CD4-positive, alpha-beta T cell (primary cell): ENCODE measurements around the gene TTBK1. TPM values are rescaled to one million over a fixed set of nuclear protein-coding genes. Genes with fewer than 3 reads are reported as not detected.

Source experiments
- ATAC-seq: fragments of 200-7000 bp; cut with Tn5 transposase; one replicate; pipeline ENCODE4 v1.10.0; 2022; ENCODE audit warnings: mild to moderate bottlenecking; ENCODE audit not compliant: poor library complexity
- CTCF ChIA-PET: fragments of 350-600 bp; sonication (Branson Sonifier 250); formaldehyde crosslinking; loops from one replicate; lab custom pipeline; 2021; ENCODE audit warnings: antibody characterized with exemption, inconsistent platforms; lab: Charles Lee
- POLR2A ChIA-PET: fragments of 350-600 bp; sonication (Branson Sonifier 250); formaldehyde crosslinking; loops from one replicate; lab custom pipeline; 2021; ENCODE audit warnings: antibody characterized with exemption, inconsistent platforms; lab: Charles Lee
- DNase-seq, 14 experiments: peaks; one replicate each; pipeline ENCODE4 v3.0.0-alpha.2; 2013 to 2020; ENCODE audit warnings: mixed read lengths in 2 of 14
- H3K27ac ChIP-seq, 2 donors: one replicate each; pipeline versions ENCODE4 v1.5.1 to v1.7.0; 2013; ENCODE audit warnings: low read length in 2 of 2, low read depth in 1 of 2, mild to moderate bottlenecking in 1 of 2
- H3K27me3 ChIP-seq, 2 experiments: 1 replicate in 1 of 2; 2 replicates in 1 of 2; pipeline versions ENCODE4 v1.6.1 to v1.7.0; 2013; ENCODE audit warnings: low read length in 2 of 2, control low read depth in 1 of 2, mild to moderate bottlenecking in 1 of 2, moderate library complexity in 1 of 2; ENCODE audit not compliant: insufficient read depth in 2 of 2, control insufficient read depth in 1 of 2
- H3K36me3 ChIP-seq: one replicate; pipeline ENCODE4 v1.6.1; 2013; ENCODE audit warnings: low read length, control low read depth; ENCODE audit not compliant: insufficient read depth
- H3K4me1 ChIP-seq: one replicate; pipeline ENCODE4 v1.6.1; 2013; ENCODE audit warnings: low read length, control low read depth; ENCODE audit not compliant: insufficient read depth
- H3K4me3 ChIP-seq: one replicate; pipeline ENCODE4 v1.5.1; 2013; ENCODE audit warnings: mild to moderate bottlenecking, low read length, moderate library complexity
- H3K9me3 ChIP-seq, 2 experiments: 1 replicate in 1 of 2; 2 replicates in 1 of 2; pipeline versions ENCODE4 v1.6.1 to v1.7.0; 2013; ENCODE audit warnings: low read length in 2 of 2, mild to moderate bottlenecking in 2 of 2, control low read depth in 1 of 2, moderate library complexity in 1 of 2; ENCODE audit not compliant: control insufficient read depth in 1 of 2, insufficient read depth in 1 of 2
- H3K27ac Mint-ChIP-seq: one replicate; pipeline ENCODE4 v1.8.0; 2020; ENCODE audit warnings: mixed read lengths
- H3K27me3 Mint-ChIP-seq: one replicate; pipeline ENCODE4 v1.8.0; 2021; ENCODE audit warnings: mixed read lengths
- H3K36me3 Mint-ChIP-seq: one replicate; pipeline ENCODE4 v1.8.0; 2021; ENCODE audit warnings: low read depth, mixed read lengths
- H3K4me1 Mint-ChIP-seq: one replicate; pipeline ENCODE4 v1.8.0; 2021; ENCODE audit warnings: low read depth, mixed read lengths
- H3K4me3 Mint-ChIP-seq: one replicate; pipeline ENCODE4 v1.8.0; 2020; ENCODE audit warnings: mild to moderate bottlenecking, mixed read lengths
- H3K9me3 Mint-ChIP-seq: one replicate; pipeline ENCODE4 v1.8.0; 2020; ENCODE audit warnings: mixed read lengths
- intact Hi-C, 2 experiments: fragments of 100-400 bp; cut with DNase I in 1 of 2; cut with micrococcal nuclease in 1 of 2; formaldehyde crosslinking; loops; one replicate each; pipeline versions ENCODE4 v1.15.1 to v1.9.0; 2023 to 2025; cut with DNase I, micrococcal nuclease
- total RNA-seq, 174 experiments: library from RNA in 2 of 174; stranded (reverse) in 2 of 174; gene quantifications; one replicate each; pipeline ENCODE4 v1.2.3 and lab custom pipeline; 2021 to 2026
- TF ChIP-seq, protein P1 (sequence below): fragments of 200-600 bp; IDR thresholded peaks from one replicate; pipeline ENCODE4 v1.8.0; 2022; ENCODE audit warnings: antibody characterized with exemption, mild to moderate bottlenecking

The TTBK1 gene
- total RNA-seq, 2 experiments from 2014 or later = not detected

DNA sequence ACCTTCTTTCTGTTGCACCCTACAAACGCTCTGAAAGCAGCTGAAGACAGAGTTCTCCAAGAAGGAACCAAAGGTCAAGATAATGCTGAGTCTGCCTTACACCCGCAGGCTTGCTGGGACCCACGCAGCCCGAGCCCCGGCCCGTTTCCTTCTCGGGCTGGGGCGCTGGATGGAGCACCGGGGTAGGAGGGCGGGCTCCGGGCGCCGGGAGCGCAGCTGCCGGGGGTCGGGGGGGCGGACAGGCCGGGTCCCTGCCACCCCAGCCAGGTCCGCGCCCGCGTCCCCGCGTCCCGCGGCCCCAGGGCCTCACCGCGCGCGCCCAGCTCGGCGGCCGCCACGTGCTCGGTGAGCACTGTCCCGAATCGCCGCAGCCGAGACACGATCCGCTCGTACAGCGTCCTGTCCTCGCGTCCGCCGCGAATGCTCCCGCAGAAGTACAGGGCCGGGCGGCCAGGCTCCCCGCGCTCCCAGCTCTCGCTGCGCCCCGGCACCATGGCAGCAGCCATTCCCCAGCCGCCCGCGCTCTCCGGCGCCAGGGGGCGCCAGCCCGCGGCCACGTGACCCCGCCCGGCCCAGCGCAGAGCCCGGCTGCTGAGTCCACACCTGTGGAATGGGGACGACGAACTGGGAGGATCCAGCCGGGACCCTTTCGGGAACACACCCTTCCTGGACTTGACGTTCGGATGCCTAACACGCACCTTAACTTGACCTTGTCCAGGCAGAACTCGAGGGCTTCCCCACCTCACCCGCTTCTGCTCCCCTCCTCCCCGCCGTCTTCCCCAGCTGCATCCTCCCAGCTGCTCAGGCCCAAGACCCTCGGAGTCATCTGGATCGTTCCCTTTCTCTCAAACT lies 14.1 kb upstream of the TTBK1 start, which contains the start of gene DNPH1:
Gene DNPH1, minus strand, starts transcription at position 531 of the 852 bp plus-strand sequence. Its CDS starts 25 bp downstream, at position 506.
- DNase-seq (peak; percentile 60 to 91 (median 78)), ATAC-seq (peak; percentile 67)
- peaks cover 44% of the 10 kb centered on the region for H3K4me1 Mint-ChIP-seq
- CTCF ChIA-PET = interaction anchor here (0.5 to 2.0 kb wide), 29 partner anchors 8 to 1714 kb away, joined by 3 to 18 read pairs (median 4); partner anchors contain the start of genes ABCC10, CRIP3, CUL7 and CUL9
- peak within 1 kb of the TSS in 1 of 2 donors; percentile 56 for H3K27ac ChIP-seq
- H3K27ac Mint-ChIP-seq = peak within 1 kb of the TSS; percentile 88
- H3K27me3 ChIP-seq = no peaks in the 10 kb centered on the region
- H3K4me3 ChIP-seq = peak within 1 kb of the TSS; percentile 68
- H3K27me3 Mint-ChIP-seq = peaks cover 6% of the 10 kb centered on the region
- POLR2A ChIA-PET = interaction anchor here (0.7 to 2.3 kb wide), 13 partner anchors 9 to 483 kb away, joined by 3 to 10 read pairs (median 5); partner anchors contain the start of genes CUL9, TBCC and ZNF318
- H3K36me3 ChIP-seq = peaks cover 3% of the 10 kb centered on the region
- H3K9me3 Mint-ChIP-seq = no peaks in the 10 kb centered on the region
- H3K4me1 ChIP-seq = peaks cover 47% of the 10 kb centered on the region
- H3K9me3 ChIP-seq = no peaks in the 10 kb centered on the region
- H3K36me3 Mint-ChIP-seq = peaks cover 9% of the 10 kb centered on the region
- intact Hi-C loops = loop anchor here in 1 of 2 experiments (1.0 to 2.0 kb wide), 2 partner anchors 47 to 56 kb away; partner anchors contain the start of gene CUL9
- TF ChIP-seq, protein P1, sequence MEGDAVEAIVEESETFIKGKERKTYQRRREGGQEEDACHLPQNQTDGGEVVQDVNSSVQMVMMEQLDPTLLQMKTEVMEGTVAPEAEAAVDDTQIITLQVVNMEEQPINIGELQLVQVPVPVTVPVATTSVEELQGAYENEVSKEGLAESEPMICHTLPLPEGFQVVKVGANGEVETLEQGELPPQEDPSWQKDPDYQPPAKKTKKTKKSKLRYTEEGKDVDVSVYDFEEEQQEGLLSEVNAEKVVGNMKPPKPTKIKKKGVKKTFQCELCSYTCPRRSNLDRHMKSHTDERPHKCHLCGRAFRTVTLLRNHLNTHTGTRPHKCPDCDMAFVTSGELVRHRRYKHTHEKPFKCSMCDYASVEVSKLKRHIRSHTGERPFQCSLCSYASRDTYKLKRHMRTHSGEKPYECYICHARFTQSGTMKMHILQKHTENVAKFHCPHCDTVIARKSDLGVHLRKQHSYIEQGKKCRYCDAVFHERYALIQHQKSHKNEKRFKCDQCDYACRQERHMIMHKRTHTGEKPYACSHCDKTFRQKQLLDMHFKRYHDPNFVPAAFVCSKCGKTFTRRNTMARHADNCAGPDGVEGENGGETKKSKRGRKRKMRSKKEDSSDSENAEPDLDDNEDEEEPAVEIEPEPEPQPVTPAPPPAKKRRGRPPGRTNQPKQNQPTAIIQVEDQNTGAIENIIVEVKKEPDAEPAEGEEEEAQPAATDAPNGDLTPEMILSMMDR = peak; percentile 90
- peak within 1 kb of the TSS; percentile 93 for H3K4me3 Mint-ChIP-seq

DNA sequence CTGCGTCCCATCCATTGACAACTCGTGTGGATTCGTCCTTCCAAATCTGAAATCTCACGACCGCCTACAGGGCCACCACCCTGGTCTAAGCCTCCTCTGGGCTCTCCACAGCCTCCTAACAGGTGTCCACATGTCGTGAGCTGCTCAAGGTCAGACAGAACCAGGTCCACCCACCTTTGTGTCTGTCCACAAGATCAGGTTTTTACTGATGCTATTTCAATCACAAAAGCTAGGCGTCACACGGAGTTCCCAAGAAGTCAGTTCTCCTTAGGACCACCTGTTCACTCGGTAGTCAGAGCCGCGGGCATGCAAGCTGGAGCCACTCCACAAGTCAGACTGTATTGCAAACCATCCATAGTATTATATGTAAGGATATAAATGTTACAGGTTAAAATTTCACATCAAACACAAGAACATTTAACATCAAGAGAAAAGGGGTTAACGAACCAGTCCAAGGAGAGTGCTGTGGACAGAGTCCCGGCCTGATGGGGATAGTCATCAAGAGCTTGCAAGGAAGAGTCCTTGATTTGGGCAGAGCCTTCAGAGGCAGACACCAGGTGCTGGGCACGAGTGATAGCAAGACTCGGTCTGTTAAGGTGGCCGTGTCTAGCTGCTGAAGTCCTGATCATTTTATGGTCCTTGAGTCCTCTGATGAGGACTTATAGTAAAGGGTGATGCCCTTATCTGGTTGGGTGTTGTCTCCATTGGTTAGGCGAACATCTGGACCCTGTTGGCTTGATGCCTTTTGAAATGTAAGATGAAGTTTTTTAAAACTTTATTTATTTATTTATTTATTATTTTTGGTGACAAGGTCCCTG lies 13.3 kb upstream of the TTBK1 start:
- ChIA-PET POLR2A (interaction anchor here (0.7 to 2.3 kb wide), 10 partner anchors 8 to 154 kb away, joined by 3 to 10 read pairs (median 6); partner anchors contain the start of genes CUL9 and ZNF318), CTCF (interaction anchor here (0.5 to 2.0 kb wide), 18 partner anchors 8 to 1714 kb away, joined by 3 to 18 read pairs (median 6); partner anchors contain the start of genes ABCC10, CRIP3, CUL9 and TTBK1)
- peaks cover 5% of the 10 kb centered on the region for H3K36me3 Mint-ChIP-seq
- H3K4me3 ChIP-seq = peak overlapping the region; percentile 68
- ATAC-seq (no peak), DNase-seq (no peak)
- no peaks in the 10 kb centered on the region for H3K9me3 ChIP-seq
- peak overlapping the region; percentile 93 for H3K4me3 Mint-ChIP-seq
- peaks cover 39% of the 10 kb centered on the region for H3K4me1 ChIP-seq
- no peaks in the 10 kb centered on the region for H3K9me3 Mint-ChIP-seq
- H3K27me3 Mint-ChIP-seq = peaks cover 6% of the 10 kb centered on the region
- intact Hi-C loops = loop anchor here in 1 of 2 experiments (1.0 to 2.0 kb wide), 2 partner anchors 48 to 57 kb away; partner anchors contain the start of gene CUL9
- peak overlapping the region in 1 of 2 donors; percentile 56 for H3K27ac ChIP-seq
- peaks cover 38% of the 10 kb centered on the region for H3K4me1 Mint-ChIP-seq
- peaks cover 3% of the 10 kb centered on the region for H3K36me3 ChIP-seq
- TF ChIP-seq, protein P1 = no peak
- no peaks in the 10 kb centered on the region for H3K27me3 ChIP-seq
- H3K27ac Mint-ChIP-seq = peak overlapping the region; percentile 85

DNA sequence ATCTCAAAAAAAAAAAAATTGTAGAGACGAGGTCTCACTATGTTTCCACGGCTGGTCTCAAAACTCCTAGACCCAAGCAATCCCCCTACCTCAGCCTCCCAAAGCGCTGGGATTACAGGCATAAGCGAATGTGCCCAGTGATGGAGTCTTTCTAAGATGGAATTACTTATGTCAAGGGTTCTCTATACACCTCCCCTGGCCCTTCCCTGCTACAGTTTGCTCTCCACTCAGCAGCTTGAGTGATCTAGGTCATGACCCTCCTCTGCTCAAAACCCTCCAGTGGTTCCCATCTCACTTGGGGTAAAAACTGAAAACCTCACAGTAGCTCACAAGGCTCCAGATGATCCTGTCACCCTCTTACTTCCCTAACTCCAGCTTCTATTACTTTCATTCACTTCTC lies 12.2 kb upstream of the TTBK1 start:
- no peak for DNase-seq
- no peak for ATAC-seq
- no peaks in the 10 kb centered on the region for H3K9me3 ChIP-seq
- Mint-ChIP-seq H3K27ac (peak overlapping the region; percentile 45), H3K4me3 (peak overlapping the region; percentile 70), H3K27me3 (peaks cover 6% of the 10 kb centered on the region), H3K36me3 (no peaks in the 10 kb centered on the region), H3K4me1 (peaks cover 29% of the 10 kb centered on the region), H3K9me3 (no peaks in the 10 kb centered on the region)
- H3K4me1 ChIP-seq = peaks cover 29% of the 10 kb centered on the region
- intact Hi-C loops = no loop called here
- TF ChIP-seq, protein P1 = no peak
- no peak overlapping the region for H3K4me3 ChIP-seq
- no peak overlapping the region for H3K27ac ChIP-seq
- no peaks in the 10 kb centered on the region for H3K27me3 ChIP-seq
- no peaks in the 10 kb centered on the region for H3K36me3 ChIP-seq
- POLR2A ChIA-PET = no interaction called here
- CTCF ChIA-PET = interaction anchor here (1.6 kb wide), 1 partner anchor 25 kb away, joined by 4 read pairs; no protein-coding TSS in a partner anchor
